Measurements from ENCODE around the gene ORAI2. TPM values are rescaled to one million over a fixed set of nuclear protein-coding genes. Genes with fewer than 3 reads are reported as not detected.

ORAI2 gene
- 45.2 and 49.4 TPM in 2 replicates for total RNA-seq

DNA sequence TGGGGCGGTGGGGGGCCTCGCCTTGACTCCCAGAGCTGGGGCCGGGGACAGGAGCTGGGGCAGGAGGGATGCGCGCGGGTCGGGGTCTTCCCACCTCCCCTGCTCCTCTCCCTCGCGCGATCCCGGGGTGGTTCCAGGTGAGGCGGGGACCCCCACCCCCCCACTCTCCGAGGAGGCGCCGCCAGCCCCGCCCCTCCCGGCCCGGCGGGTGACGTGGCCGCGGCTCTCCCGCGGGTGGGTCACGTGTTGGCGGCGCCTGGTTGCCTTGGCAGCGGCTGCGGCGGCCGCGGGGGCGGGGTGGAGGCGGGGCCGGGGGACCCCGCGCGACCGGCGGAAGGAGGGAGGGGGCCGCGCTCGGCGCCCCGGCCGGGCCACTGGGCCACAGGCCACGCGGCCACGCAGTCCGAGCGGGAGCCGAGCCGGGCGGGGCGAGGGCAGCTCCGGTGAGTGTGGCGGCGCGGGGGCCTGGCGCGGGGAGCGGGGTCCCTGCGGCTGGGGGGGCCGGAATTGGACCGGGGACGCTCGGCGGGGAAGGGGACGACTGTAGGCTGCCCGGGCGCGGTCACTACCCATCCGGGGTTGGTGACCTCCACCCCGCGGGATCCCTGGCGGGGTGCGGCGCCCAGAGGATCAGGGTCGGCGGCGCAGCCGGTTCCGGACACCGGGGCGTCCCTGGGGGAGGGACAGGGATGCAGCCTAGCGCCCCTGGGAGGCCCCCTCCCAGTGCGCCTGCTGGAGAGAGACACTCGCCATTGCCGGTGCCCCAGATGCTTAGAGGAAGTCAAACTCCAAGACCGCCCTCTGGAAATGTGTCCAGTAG lies at the start of gene ORAI2:
Gene ORAI2, plus strand, starts transcription at position 357 of the 820 bp plus-strand sequence. CDS start 5,382 bp downstream, outside the sequence.

DNA sequence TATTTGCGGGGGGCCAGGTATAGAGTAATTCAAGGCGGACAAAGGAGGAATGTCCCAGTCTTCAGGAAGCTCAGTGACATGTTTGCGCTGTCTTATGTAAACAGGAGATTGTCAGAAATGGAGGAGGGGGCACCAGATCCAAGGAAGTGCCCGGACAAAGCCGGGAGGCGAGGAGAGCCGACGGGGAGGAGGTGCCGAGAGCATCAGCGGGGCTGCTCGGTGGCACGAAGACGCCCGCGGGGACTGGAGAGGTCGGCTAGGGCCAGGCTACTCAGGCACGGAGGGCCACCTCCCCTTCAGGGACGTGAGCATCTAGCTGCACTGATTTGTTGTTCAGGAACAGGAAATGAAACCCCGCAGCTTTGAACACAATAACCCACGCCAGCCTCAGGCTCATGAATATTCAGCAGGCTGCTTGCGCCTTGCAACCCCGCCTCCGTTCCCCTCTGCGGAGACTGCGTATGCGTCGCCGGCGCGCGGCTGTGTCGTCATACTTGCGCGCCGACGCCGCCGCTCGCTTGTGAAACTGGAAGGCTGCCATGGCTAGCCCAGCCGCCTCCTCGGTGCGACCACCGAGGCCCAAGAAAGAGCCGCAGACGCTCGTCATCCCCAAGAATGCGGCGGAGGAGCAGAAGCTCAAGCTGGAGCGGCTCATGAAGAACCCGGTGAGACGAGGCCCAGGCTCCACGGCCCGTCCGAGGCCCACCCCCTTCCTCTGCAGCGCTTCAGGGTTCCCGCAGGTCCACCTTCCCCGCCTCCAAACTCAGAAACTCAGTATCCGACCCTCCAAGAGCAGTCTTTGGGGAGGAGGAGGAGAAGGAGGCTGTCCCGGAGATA lies 37.3 kb upstream of the ORAI2 start, which contains the start of gene PRKRIP1:
Gene PRKRIP1, plus strand, starts transcription at position 491 of the 837 bp plus-strand sequence. Its CDS starts 49 bp downstream, at position 540.

GRCh38 chr7:102464577-102465280 lies 31.4 kb downstream of the ORAI2 start, which contains the start of the genes ALKBH4 and LRWD1:
Gene ALKBH4 (minus strand): TSS chr7:102464863. CDS start chr7:102464836, 27 bp downstream.
Gene LRWD1 (plus strand): TSS chr7:102464984. CDS start chr7:102465081, 97 bp downstream.

GRCh38 chr7:102478314-102479208 lies 45.2 kb downstream of the ORAI2 start, which contains the start of gene POLR2J:
Gene POLR2J (minus strand): TSS chr7:102478922. CDS start chr7:102478860, 62 bp downstream.

Other genes with a start within 250 kb of the ORAI2 start
- 0.50 and 0.92 TPM in 2 replicates for gene SH2B2, start 146.7 kb upstream of the ORAI2 start, total RNA-seq
- 0.06 TPM in 1 of 2 replicates, not detected in the other for gene SPDYE6, start 77.1 kb upstream of the ORAI2 start, total RNA-seq
- gene PRKRIP1, start 37.2 kb upstream of the ORAI2 start, total RNA-seq, result 13.1 and 14.6 TPM in 2 replicates
- 9.0 and 9.3 TPM in 2 replicates for gene ALKBH4, start 31.3 kb downstream of the ORAI2 start, total RNA-seq
- 20.3 and 32.4 TPM in 2 replicates for gene LRWD1, start 31.4 kb downstream of the ORAI2 start, total RNA-seq
- 47.3 and 49.3 TPM in 2 replicates for gene POLR2J, start 45.3 kb downstream of the ORAI2 start, total RNA-seq
- gene RASA4B, start 84.2 kb downstream of the ORAI2 start, total RNA-seq, result 13.3 and 19.4 TPM in 2 replicates
- gene UPK3BL2, start 110.1 kb downstream of the ORAI2 start, total RNA-seq, result 2.8 and 5.2 TPM in 2 replicates
- gene SPDYE2, start 117.7 kb downstream of the ORAI2 start, total RNA-seq, result not detected in 2 replicates
- 27.0 and 66.9 TPM in 2 replicates for gene POLR2J3, start 139.0 kb downstream of the ORAI2 start, total RNA-seq
- 71.7 and 118 TPM in 2 replicates for gene RASA4, start 183.2 kb downstream of the ORAI2 start, total RNA-seq
- gene UPK3BL1, start 209.2 kb downstream of the ORAI2 start, total RNA-seq, result 11.9 and 15.9 TPM in 2 replicates
- not detected in 2 replicates for gene SPDYE2B, start 216.7 kb downstream of the ORAI2 start, total RNA-seq
- gene POLR2J2, start 238.1 kb downstream of the ORAI2 start, total RNA-seq, result 4.7 and 5.9 TPM in 2 replicates

All from aortic smooth muscle cell (primary cell).